OCI-LY3 (cell line): Measurements from ENCODE around the gene TEX36.

ENCODE experiments used
- H2AFZ ChIP-seq: fragments of 200-600, 300-600 bp; shearing (Covaris generic); 2 replicates; pipeline ENCODE4 v1.6.0; 2014; ENCODE audit warnings: antibody characterized with exemption, low read depth, low read length
- H3K27ac ChIP-seq: fragments of 200-600, 300-600 bp; sonication (generic); 2 replicates; pipeline ENCODE4 v1.5.1; 2014; ENCODE audit warnings: mild to moderate bottlenecking, low read length, moderate library complexity, mixed read lengths
- H3K27me3 ChIP-seq: fragments of 200-600, 300-600 bp; sonication (generic); 2 replicates; pipeline ENCODE4 v1.6.1; 2014; ENCODE audit warnings: low read depth, low read length, mixed read lengths
- H3K36me3 ChIP-seq: fragments of 200-600, 300-600 bp; sonication (generic); replicated peaks from 2 replicates; pipeline ENCODE3; 2014; ENCODE audit warnings: low read depth, low read length, mixed read lengths
- H3K4me1 ChIP-seq: fragments of 300-600, 200-600 bp; sonication (generic); 2 replicates; pipeline ENCODE4 v1.6.1; 2014; ENCODE audit warnings: low read length, mixed read lengths
- H3K4me2 ChIP-seq: fragments of 200-600, 300-600 bp; sonication (generic); 2 replicates; pipeline ENCODE4 v1.6.1; 2014; ENCODE audit warnings: low read length, mixed read lengths
- H3K4me3 ChIP-seq: fragments of 300-600, 200-600 bp; sonication (generic); 2 replicates; pipeline ENCODE4 v1.5.1; 2014; ENCODE audit warnings: antibody characterized with exemption, mild to moderate bottlenecking, low read length, moderate library complexity
- H3K79me2 ChIP-seq: fragments of 300-600, 200-600 bp; shearing (Covaris generic); 2 replicates; pipeline ENCODE4 v1.6.1; 2014; ENCODE audit warnings: mild to moderate bottlenecking, low read length, mixed read lengths
- H3K9ac ChIP-seq: fragments of 300-600, 200-600 bp; shearing (Covaris generic); 2 replicates; pipeline ENCODE4 v1.6.0; 2014; ENCODE audit warnings: mild to moderate bottlenecking, low read length, moderate library complexity
- H3K9me3 ChIP-seq: fragments of 200-600, 300-600 bp; shearing (Covaris generic); 2 replicates; pipeline ENCODE4 v1.6.1; 2014; ENCODE audit warnings: low read length, mixed read lengths; ENCODE audit not compliant: insufficient read depth
- H4K20me1 ChIP-seq: fragments of 200-600, 300-600 bp; sonication (generic); 2 replicates; pipeline ENCODE4 v1.6.1; 2016; ENCODE audit warnings: low read length, mixed read lengths; ENCODE audit not compliant: insufficient read depth
- CTCF ChIP-seq: fragments of 200-600, 300-600 bp; sonication (generic); IDR thresholded peaks from 2 replicates; pipeline ENCODE4 v1.5.1; 2014; ENCODE audit warnings: antibody characterized with exemption, low read length, low read depth
- EZH2phosphoT487 ChIP-seq: fragments of 200-600 bp; shearing (Covaris generic); IDR thresholded peaks from 2 replicates; pipeline ENCODE4 v1.6.1; 2018; ENCODE audit warnings: antibody characterized with exemption, mixed run types, low read depth

The TEX36 gene

GRCh38 chr10:125638555-125638954, 44.4 kb downstream of the TEX36 start:
- Histone ChIP-seq H3K9me3 (no peaks in the 10 kb centered on the region), H2AFZ (no peak overlapping the region), H3K4me3 (no peak overlapping the region), H3K36me3 (no peaks in the 10 kb centered on the region), H3K4me2 (no peak overlapping the region), H4K20me1 (no peaks in the 10 kb centered on the region), H3K79me2 (no peaks in the 10 kb centered on the region), H3K27me3 (no peaks in the 10 kb centered on the region), H3K4me1 (no peaks in the 10 kb centered on the region), H3K9ac (no peak overlapping the region), H3K27ac (no peak overlapping the region)
- TF ChIP-seq EZH2phosphoT487, result no peak
- no peak for TF ChIP-seq CTCF

DNA sequence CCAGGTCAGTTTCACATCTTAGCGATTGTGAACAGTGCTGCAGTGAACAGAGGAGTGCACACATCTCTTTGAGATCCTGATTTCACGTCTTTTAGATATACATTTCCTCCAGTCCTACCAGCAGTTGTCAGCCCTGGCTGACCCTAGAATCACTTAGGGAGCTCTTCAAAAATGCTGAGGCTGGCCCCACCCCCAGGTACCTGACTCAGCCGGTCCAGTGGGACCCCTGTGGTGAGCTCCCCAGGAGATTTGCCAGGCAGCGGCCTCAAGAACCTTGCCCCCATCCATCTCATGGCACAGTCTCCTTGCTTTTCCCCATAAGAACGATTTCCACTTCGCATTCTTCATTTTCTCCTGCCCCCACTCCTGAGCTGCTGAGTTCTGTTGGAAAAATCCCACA, 45.5 kb downstream of the TEX36 start:
- Histone ChIP-seq H3K9me3 (no peaks in the 10 kb centered on the region), H3K4me1 (no peaks in the 10 kb centered on the region), H3K4me3 (no peak overlapping the region), H3K9ac (no peak overlapping the region), H2AFZ (no peak overlapping the region), H3K4me2 (no peak overlapping the region), H4K20me1 (no peaks in the 10 kb centered on the region), H3K27ac (no peak overlapping the region), H3K36me3 (no peaks in the 10 kb centered on the region), H3K27me3 (0 out of 2 replicates have a peak, but pooled peaks cover 3% of the 10 kb centered on the region), H3K79me2 (no peaks in the 10 kb centered on the region)
- TF ChIP-seq CTCF (no peak), EZH2phosphoT487 (no peak)

- H3K27me3 ChIP-seq, result 0 out of 2 replicates have a peak, but pooled peaks cover 3% of the 10 kb centered on the region
- no peaks in the 10 kb centered on the region for H3K4me1 ChIP-seq
- H4K20me1 ChIP-seq, result no peaks in the 10 kb centered on the region
- no peaks in the 10 kb centered on the region for H3K9me3 ChIP-seq
- H2AFZ ChIP-seq, result no peak overlapping the region
- no peaks in the 10 kb centered on the region for H3K79me2 ChIP-seq
- no peak overlapping the region for H3K4me3 ChIP-seq
- TF ChIP-seq EZH2phosphoT487 (no peak), CTCF (no peak)
- H3K4me2 ChIP-seq, result no peak overlapping the region
- no peak overlapping the region for H3K9ac ChIP-seq
- no peaks in the 10 kb centered on the region for H3K36me3 ChIP-seq
- H3K27ac ChIP-seq, result no peak overlapping the region
Measured at GRCh38 chr10:125634606-125635005, 48.4 kb downstream of the TEX36 start.

DNA sequence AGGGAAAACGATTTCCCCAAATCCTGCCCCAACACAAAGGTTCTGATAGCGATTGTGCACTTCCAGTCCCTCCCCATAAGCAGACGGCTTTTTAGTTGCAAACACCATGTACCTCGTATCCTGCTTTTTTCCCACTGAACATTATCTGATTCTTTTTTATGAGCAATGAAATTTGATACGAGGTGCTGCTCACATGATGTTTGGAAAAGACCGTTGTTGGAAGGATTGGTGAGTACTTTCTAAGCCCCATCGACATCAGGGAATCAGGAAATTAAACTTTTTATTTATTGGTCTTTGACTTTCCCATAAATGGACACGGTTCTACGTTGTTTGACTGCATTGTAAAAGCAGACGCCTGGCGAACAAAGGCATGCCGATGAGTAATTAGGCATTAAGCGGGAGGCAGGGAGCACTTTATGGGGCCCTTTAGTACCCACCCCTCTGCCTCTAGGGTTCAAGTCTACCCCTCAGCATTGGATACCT, 49.4 kb downstream of the TEX36 start:
- H3K9ac ChIP-seq, result no peak overlapping the region
- H3K27me3 ChIP-seq, result 0 out of 2 replicates have a peak, but pooled peaks cover 3% of the 10 kb centered on the region
- H4K20me1 ChIP-seq, result no peaks in the 10 kb centered on the region
- H2AFZ ChIP-seq, result no peak overlapping the region
- no peak for TF ChIP-seq CTCF
- TF ChIP-seq EZH2phosphoT487, result no peak
- H3K36me3 ChIP-seq, result no peaks in the 10 kb centered on the region
- H3K4me1 ChIP-seq, result no peaks in the 10 kb centered on the region
- no peak overlapping the region for H3K4me2 ChIP-seq
- H3K79me2 ChIP-seq, result no peaks in the 10 kb centered on the region
- no peak overlapping the region for H3K27ac ChIP-seq
- H3K4me3 ChIP-seq, result no peak overlapping the region
- no peaks in the 10 kb centered on the region for H3K9me3 ChIP-seq
